OCI-LY1 (cell line): ENCODE data around the gene IGSF8.

Source experiments
- H2AFZ ChIP-seq: fragments of 200-600 bp; sonication (generic), shearing (Covaris generic); 2 replicates; pipeline ENCODE4 v1.6.0; 2014; ENCODE audit warnings: antibody characterized with exemption, mild to moderate bottlenecking, low read length
- H3F3A ChIP-seq: fragments of 200-600 bp; sonication (generic), shearing (Covaris generic); 2 replicates; pipeline ENCODE4 v1.6.0; 2014; ENCODE audit warnings: mild to moderate bottlenecking, antibody characterized with exemption, low read length, moderate library complexity; ENCODE audit not compliant: insufficient read depth
- H3K27ac ChIP-seq: fragments of 200-600 bp; sonication (generic); 2 replicates; pipeline ENCODE4 v1.5.1; 2014; ENCODE audit warnings: low read length, mixed run types, mild to moderate bottlenecking, low read depth; ENCODE audit not compliant: poor library complexity, severe bottlenecking
- H3K27me3 ChIP-seq: fragments of 200-600 bp; sonication (generic); 2 replicates; pipeline ENCODE4 v1.6.0; 2014; ENCODE audit warnings: antibody characterized with exemption, mild to moderate bottlenecking, low read length, moderate library complexity; ENCODE audit not compliant: insufficient read depth
- H3K36me3 ChIP-seq: fragments of 200-600 bp; sonication (generic); 2 replicates; pipeline ENCODE4 v1.6.1; 2014; ENCODE audit warnings: mild to moderate bottlenecking, antibody characterized with exemption, low read length, moderate library complexity, mixed read lengths; ENCODE audit not compliant: insufficient read depth
- H3K4me1 ChIP-seq: fragments of 200-600 bp; sonication (generic); 2 replicates; pipeline ENCODE4 v1.5.1; 2014; ENCODE audit warnings: mild to moderate bottlenecking, low read length, moderate library complexity; ENCODE audit not compliant: insufficient read depth, severe bottlenecking
- H3K4me2 ChIP-seq: fragments of 200-600 bp; sonication (generic), shearing (Covaris generic); 2 replicates; pipeline ENCODE4 v1.6.1; 2014; ENCODE audit warnings: low read length
- H3K4me3 ChIP-seq: fragments of 200-600 bp; sonication (generic); 2 replicates; pipeline ENCODE4 v1.5.1; 2014; ENCODE audit warnings: low read length, low read depth, mild to moderate bottlenecking, mixed read lengths; ENCODE audit not compliant: poor library complexity, severe bottlenecking
- H3K79me2 ChIP-seq: fragments of 200-600 bp; shearing (Covaris generic); 2 replicates; pipeline ENCODE4 v1.6.1; 2016; ENCODE audit warnings: mixed run types, low read length, mixed read lengths; ENCODE audit not compliant: insufficient read depth
- H3K9ac ChIP-seq: fragments of 200-600 bp; sonication (generic), shearing (Covaris generic); 2 replicates; pipeline ENCODE4 v1.6.1; 2014; ENCODE audit warnings: mild to moderate bottlenecking, low read length, mixed read lengths
- H3K9me2 ChIP-seq: fragments of 200-600 bp; sonication (generic), shearing (Covaris generic); 2 replicates; pipeline ENCODE4 v1.6.1; 2014; ENCODE audit warnings: low read depth, mild to moderate bottlenecking, low read length, mixed read lengths
- H3K9me3 ChIP-seq: fragments of 200-600 bp; shearing (Covaris generic); 2 replicates; pipeline ENCODE4 v1.6.1; 2014; ENCODE audit warnings: low read length, mixed read lengths
- H4K20me1 ChIP-seq: fragments of 200-600 bp; sonication (generic), shearing (Covaris generic); 2 replicates; pipeline ENCODE4 v1.6.0; 2016; ENCODE audit warnings: mild to moderate bottlenecking, low read length; ENCODE audit not compliant: insufficient read depth
- EZH2 ChIP-seq: fragments of 200-600 bp; sonication (generic), shearing (Covaris generic); IDR thresholded peaks from 2 replicates; pipeline ENCODE4 v1.8.0; 2017; ENCODE audit warnings: borderline replicate concordance, mixed run types, mild to moderate bottlenecking, antibody characterized with exemption, low read length, moderate library complexity, mixed read lengths
- TF ChIP-seq, protein P1 (sequence below): fragments of 200-600 bp; sonication (generic), shearing (Covaris generic); IDR thresholded peaks from 2 replicates; pipeline ENCODE4 v1.5.1; 2017; ENCODE audit warnings: mild to moderate bottlenecking, antibody characterized with exemption, low read length, moderate library complexity, mixed read lengths

Gene IGSF8

DNA sequence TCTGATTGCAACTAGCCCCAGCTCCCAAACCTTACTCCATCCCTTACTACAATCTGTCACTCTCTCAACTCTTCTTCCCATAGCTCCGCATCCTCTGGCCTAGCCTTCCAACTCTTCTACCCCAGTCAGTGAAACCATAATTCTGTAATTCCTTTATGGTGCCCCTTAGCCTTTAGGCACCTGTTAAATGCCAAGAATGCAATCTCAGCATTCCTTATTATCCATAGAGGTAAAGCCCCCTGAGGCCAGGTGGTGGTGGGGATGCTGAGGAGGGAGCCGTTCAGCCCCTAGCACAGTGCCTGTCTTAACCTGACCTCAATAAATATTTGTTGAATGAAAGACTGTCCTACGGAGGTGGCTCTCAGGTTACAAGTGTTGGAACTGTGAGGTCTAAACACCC is 31.1 kb upstream of the IGSF8 start:
- no peak for TF ChIP-seq EZH2
- TF ChIP-seq, protein P1, sequence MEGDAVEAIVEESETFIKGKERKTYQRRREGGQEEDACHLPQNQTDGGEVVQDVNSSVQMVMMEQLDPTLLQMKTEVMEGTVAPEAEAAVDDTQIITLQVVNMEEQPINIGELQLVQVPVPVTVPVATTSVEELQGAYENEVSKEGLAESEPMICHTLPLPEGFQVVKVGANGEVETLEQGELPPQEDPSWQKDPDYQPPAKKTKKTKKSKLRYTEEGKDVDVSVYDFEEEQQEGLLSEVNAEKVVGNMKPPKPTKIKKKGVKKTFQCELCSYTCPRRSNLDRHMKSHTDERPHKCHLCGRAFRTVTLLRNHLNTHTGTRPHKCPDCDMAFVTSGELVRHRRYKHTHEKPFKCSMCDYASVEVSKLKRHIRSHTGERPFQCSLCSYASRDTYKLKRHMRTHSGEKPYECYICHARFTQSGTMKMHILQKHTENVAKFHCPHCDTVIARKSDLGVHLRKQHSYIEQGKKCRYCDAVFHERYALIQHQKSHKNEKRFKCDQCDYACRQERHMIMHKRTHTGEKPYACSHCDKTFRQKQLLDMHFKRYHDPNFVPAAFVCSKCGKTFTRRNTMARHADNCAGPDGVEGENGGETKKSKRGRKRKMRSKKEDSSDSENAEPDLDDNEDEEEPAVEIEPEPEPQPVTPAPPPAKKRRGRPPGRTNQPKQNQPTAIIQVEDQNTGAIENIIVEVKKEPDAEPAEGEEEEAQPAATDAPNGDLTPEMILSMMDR: no peak
- H4K20me1 ChIP-seq: no peaks in the 10 kb centered on the region
- no peaks in the 10 kb centered on the region for H3K79me2 ChIP-seq
- H3K27ac ChIP-seq: no peak overlapping the region
- no peak overlapping the region for H3K9ac ChIP-seq
- H3K9me3 ChIP-seq: no peaks in the 10 kb centered on the region
- no peaks in the 10 kb centered on the region for H3K36me3 ChIP-seq
- H3K9me2 ChIP-seq: no peaks in the 10 kb centered on the region
- no peak overlapping the region for H3K4me2 ChIP-seq
- H3F3A ChIP-seq: no peaks in the 10 kb centered on the region
- H3K4me3 ChIP-seq: no peak overlapping the region
- no peaks in the 10 kb centered on the region for H3K4me1 ChIP-seq
- no peak overlapping the region for H2AFZ ChIP-seq
- H3K27me3 ChIP-seq: peaks cover 6% of the 10 kb centered on the region; the same call in 1 of the 2 replicates

DNA sequence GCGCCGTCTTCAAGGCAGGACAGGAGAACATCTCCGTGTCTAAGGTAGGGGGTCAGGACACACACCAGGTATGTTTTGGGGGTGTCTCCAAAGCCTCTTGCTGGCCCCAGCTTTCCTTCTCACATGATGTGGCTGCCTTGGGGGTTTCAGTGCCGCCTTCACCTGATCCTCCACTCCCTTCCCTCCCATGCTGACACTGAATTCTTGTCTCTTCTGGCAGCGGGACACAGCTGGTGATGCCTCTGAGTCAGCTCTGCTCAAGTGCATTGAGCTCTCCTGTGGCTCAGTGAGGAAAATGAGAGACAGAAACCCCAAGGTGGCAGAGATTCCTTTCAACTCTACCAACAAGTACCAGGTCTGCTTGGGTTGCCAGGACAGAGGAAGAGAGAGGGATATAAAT is 30.6 kb upstream of the IGSF8 start:
- Histone ChIP-seq H3K27me3 (peaks cover 6% of the 10 kb centered on the region; the same call in 1 of the 2 replicates), H3K36me3 (no peaks in the 10 kb centered on the region), H3K4me2 (no peak overlapping the region), H3K9me2 (no peaks in the 10 kb centered on the region), H3K4me3 (no peak overlapping the region), H4K20me1 (no peaks in the 10 kb centered on the region), H3K9ac (no peak overlapping the region), H2AFZ (no peak overlapping the region), H3K27ac (no peak overlapping the region), H3K9me3 (no peaks in the 10 kb centered on the region), H3F3A (no peaks in the 10 kb centered on the region), H3K79me2 (no peaks in the 10 kb centered on the region), H3K4me1 (no peaks in the 10 kb centered on the region)
- TF ChIP-seq EZH2: no peak
- TF ChIP-seq, protein P1: no peak

DNA sequence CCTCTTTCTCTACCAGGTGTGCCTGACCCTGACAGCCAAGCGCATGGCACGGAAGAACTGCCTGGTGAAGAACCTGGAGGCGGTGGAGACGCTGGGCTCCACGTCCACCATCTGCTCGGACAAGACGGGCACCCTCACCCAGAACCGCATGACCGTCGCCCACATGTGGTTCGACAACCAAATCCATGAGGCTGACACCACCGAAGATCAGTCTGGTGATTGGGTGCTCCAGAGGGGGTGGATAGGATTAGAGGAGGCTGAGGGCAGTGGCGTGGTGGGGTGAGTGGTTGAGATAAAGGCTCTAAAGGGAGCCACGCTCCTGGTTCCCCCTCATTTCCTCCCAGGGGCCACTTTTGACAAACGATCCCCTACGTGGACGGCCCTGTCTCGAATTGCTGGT is 30.2 kb upstream of the IGSF8 start:
- no peaks in the 10 kb centered on the region for H3K79me2 ChIP-seq
- no peaks in the 10 kb centered on the region for H3K36me3 ChIP-seq
- H2AFZ ChIP-seq: no peak overlapping the region
- H3K9me2 ChIP-seq: no peaks in the 10 kb centered on the region
- no peaks in the 10 kb centered on the region for H4K20me1 ChIP-seq
- no peak overlapping the region for H3K4me3 ChIP-seq
- H3F3A ChIP-seq: no peaks in the 10 kb centered on the region
- TF ChIP-seq, protein P1: no peak
- TF ChIP-seq EZH2: no peak
- H3K27ac ChIP-seq: no peak overlapping the region
- H3K4me2 ChIP-seq: no peak overlapping the region
- H3K9ac ChIP-seq: no peak overlapping the region
- peaks cover 6% of the 10 kb centered on the region; the same call in 1 of the 2 replicates for H3K27me3 ChIP-seq
- H3K9me3 ChIP-seq: no peaks in the 10 kb centered on the region
- no peaks in the 10 kb centered on the region for H3K4me1 ChIP-seq
